Right lobe of liver (tissue), 6 donors: ENCODE data around the gene TFIP11. TPM values are rescaled to one million over a fixed set of nuclear protein-coding genes. Genes with fewer than 3 reads are reported as not detected.
"Not testable (repeated sequence)": the region's sequence is repeated elsewhere in the genome, so short reads cannot be mapped to it uniquely, and the experiment has no call there.

ENCODE experiments used
- ATAC-seq, 4 donors: fragments of 200-7000 bp; cut with Tn5 transposase; one replicate each; pipeline ENCODE4 v1.9.1; 2020; ENCODE audit warnings: mild to moderate bottlenecking in 4 of 4, moderate library complexity in 4 of 4
- DNase-seq, 3 donors: peaks; one replicate each; pipeline ENCODE4 v3.0.0-alpha.2; 2020
- H3K27ac ChIP-seq, 3 donors: fragments of 200-600 bp; one replicate each; pipeline ENCODE4 v1.8.0; 2022
- H3K27me3 ChIP-seq, 2 donors: fragments of 200-600 bp; one replicate each; pipeline ENCODE4 v1.8.0; 2022
- H3K36me3 ChIP-seq, 4 donors: fragments of 200-600 bp; sonication (generic) in 1 of 4; one replicate each; pipeline versions ENCODE4 v1.5.1 to v1.8.0; 2017 to 2022; ENCODE audit warnings: control low read depth in 1 of 4
- H3K4me1 ChIP-seq, 4 donors: fragments of 200-600 bp; sonication (generic) in 1 of 4; one replicate each; pipeline versions ENCODE4 v1.5.1 to v1.8.0; 2017 to 2022; ENCODE audit warnings: control low read depth in 1 of 4
- H3K4me3 ChIP-seq, 3 donors: fragments of 200-600 bp; one replicate each; pipeline ENCODE4 v1.8.0; 2022
- H3K9me3 ChIP-seq, 4 donors: fragments of 200-600 bp; sonication (generic) in 1 of 4; one replicate each; pipeline versions ENCODE4 v1.5.1 to v1.8.0; 2017 to 2022; ENCODE audit warnings: control low read depth in 1 of 4
- CTCF ChIP-seq, 4 donors: fragments of 200-600 bp in 3 of 4; fragments of 450-650 bp in 1 of 4; IDR thresholded peaks; one replicate each; pipeline versions ENCODE4 v1.5.1 to v1.8.0; 2016 to 2022; ENCODE audit warnings: antibody characterized with exemption in 4 of 4, mild to moderate bottlenecking in 2 of 4
- POLR2A ChIP-seq: fragments of 450-650 bp; IDR thresholded peaks from one replicate; pipeline ENCODE4 v1.6.1; 2017; ENCODE audit warnings: antibody characterized with exemption, mild to moderate bottlenecking
- WGBS: methylation state at CpG from one replicate; pipeline ENCODE4 v1.1.6; 2018; ENCODE audit warnings: low coverage, low lambda C conversion rate; ENCODE audit not compliant: insufficient coverage; ENCODE audit errors: missing lambda C conversion rate; 5-methylcytosine and 5-hydroxymethylcytosine counted together
- intact Hi-C, 2 donors: fragments of 100-400 bp; cut with DNase I; formaldehyde crosslinking; loops; one replicate each; pipeline versions ENCODE4 v1.11.2 to v1.14.1; 2022
- total RNA-seq, 6 experiments: library from RNA; depleted of rRNA in 2 of 6; stranded (reverse); fragments of >200 nt in 2 of 6; fragmentation: NEBNext Ultra II Directional in 3 of 6; extraction: Animal tissue kit (Norgen Biotek cat#: 25700) in 3 of 6; gene quantifications; one replicate each; pipeline versions ENCODE4 v1.1.0 to v1.2.4, GENCODE V29; 2016 to 2023
- donor health status: DM: no; HTN: yes; CAD: no.
- donor health status: DM: no; HTN: no; CAD: no.
- donor health status: DM: no; HTN: no; CAD: no.
- donor health status: DM: no; HTN: yes; CAD: no.
- donor health status: DM: no; HTN: yes; CAD: no.

TFIP11 gene
- total RNA-seq, 6 experiments from 2014 or later, result 17.0 to 24.1 (median 21.6) TPM

DNA sequence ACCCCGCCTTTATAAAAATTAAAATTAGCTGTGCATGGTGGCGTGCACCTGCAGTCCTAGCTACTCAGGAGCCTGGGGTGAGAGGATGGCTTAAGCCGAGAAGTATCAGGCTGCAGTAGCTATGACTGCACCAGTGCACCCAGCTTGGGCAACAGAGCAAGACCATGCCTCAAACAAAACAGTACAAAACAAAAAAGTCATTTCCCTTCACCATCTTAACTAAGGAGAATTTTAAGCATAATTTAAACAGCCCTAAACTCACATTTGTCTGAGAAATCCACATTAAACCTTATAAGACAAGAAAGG is 23.3 kb upstream of the TFIP11 start:
- Histone ChIP-seq H3K27ac (peak overlapping the region in 1 of 3 donors; percentile 15), H3K4me1 (peaks cover 0 to 12% (median 0%) of the 10 kb centered on the region in 4 donors), H3K36me3 (peaks cover 3 to 60% (median 23%) of the 10 kb centered on the region in 4 donors), H3K9me3 (no peaks in the 10 kb centered on the region), H3K4me3 (no peak overlapping the region), H3K27me3 (no peaks in the 10 kb centered on the region)
- no peak for DNase-seq
- intact Hi-C loops, result no loop called here
- WGBS, result 78% methylated on average over 3 of the region's 3 CpGs
- TF ChIP-seq POLR2A, result no peak
- no peak for TF ChIP-seq CTCF (IDR thresholded peaks at IDR 0.05)
- ATAC-seq, result no peak

- H3K9me3 ChIP-seq, result no peaks in the 10 kb centered on the region
- peaks cover 0 to 17% (median 2%) of the 10 kb centered on the region in 4 donors for H3K4me1 ChIP-seq
- peak overlapping the region in 1 of 3 donors; percentile 15 for H3K27ac ChIP-seq
- no peaks in the 10 kb centered on the region for H3K27me3 ChIP-seq
- no peak for DNase-seq
- peaks cover 3 to 55% (median 20%) of the 10 kb centered on the region in 4 donors for H3K36me3 ChIP-seq
- ATAC-seq, result peak in 1 of 4 donors; percentile 43
- H3K4me3 ChIP-seq, result no peak overlapping the region
- 62% methylated on average over 13 of the region's 13 CpGs for WGBS
- TF ChIP-seq CTCF (IDR thresholded peaks at IDR 0.05) (no peak), POLR2A (no peak)
- intact Hi-C loops, result no loop called here
Measured at GRCh38 chr22:26534874-26535602, 22.8 kb upstream of the TFIP11 start.

- no peak for DNase-seq
- Histone ChIP-seq H3K36me3 (peaks cover 3 to 48% (median 19%) of the 10 kb centered on the region in 4 donors), H3K27ac (peak overlapping the region in 1 of 3 donors; percentile 5), H3K4me3 (no peak overlapping the region), H3K4me1 (peaks cover 0 to 23% (median 4%) of the 10 kb centered on the region in 4 donors), H3K27me3 (no peaks in the 10 kb centered on the region), H3K9me3 (no peaks in the 10 kb centered on the region)
- ATAC-seq, result no peak
- no peak for TF ChIP-seq POLR2A
- TF ChIP-seq CTCF (IDR thresholded peaks at IDR 0.05), result no peak
- WGBS, result 84% methylated on average over 6 of the region's 7 CpGs
- intact Hi-C loops, result no loop called here
Measured at GRCh38 chr22:26534171-26534855, 22.0 kb upstream of the TFIP11 start.

DNA sequence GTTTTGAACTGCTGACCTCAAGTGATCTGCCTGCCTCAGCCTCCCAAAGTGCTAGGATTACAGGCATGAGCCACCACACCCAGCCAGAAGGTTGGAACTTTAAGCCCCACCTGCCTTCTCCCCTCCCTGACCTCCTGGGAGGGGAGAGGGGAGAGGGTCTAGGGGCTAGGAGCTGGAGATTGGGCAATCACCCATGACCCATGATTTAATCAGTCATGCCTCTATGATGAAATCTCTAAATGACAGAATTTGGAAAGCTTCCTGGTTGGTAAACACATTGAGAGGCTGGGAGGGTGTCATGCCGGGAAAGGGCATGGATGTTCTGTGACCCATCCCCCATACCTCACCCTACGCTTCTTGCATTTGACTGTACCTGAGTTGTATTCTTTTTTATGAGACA is 17.1 kb upstream of the TFIP11 start:
- ATAC-seq, result peak; percentile 68 to 83 (median 74)

DNA sequence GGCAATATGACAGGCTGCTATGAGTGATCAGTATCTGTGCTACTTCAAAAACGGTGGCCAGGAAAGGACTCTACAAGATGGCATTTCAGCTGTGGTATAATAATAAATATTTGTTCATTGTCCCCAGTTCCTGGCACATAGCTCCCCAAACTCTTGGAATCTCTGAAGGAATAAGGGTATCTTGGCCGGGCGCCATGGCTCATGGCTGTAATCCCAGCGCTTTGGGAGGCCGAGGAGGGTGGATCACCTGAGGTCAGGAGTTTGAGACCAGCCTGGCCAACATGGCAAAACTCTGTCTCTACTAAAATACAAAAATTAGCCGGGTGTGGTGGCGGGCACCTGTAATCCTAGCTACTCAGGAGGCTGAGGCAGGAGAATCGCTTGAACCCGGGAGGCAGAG is 16.2 kb upstream of the TFIP11 start:
- DNase-seq (peak; percentile 55 to 80 (median 77)), ATAC-seq (peak in 3 of 4 donors; percentile 1 to 29 (median 3))
- Histone ChIP-seq H3K36me3 (peaks cover 0 to 17% (median 4%) of the 10 kb centered on the region in 4 donors), H3K4me3 (peak overlapping the region in 1 of 3 donors; percentile 67), H3K27ac (peak overlapping the region; percentile 84 to 93 (median 87)), H3K4me1 (peaks cover 0 to 45% (median 10%) of the 10 kb centered on the region in 4 donors)
- H3K27me3 ChIP-seq, H3K9me3 ChIP-seq, intact Hi-C loops: not testable (repeated sequence)
- 24% methylated on average over 8 of the region's 9 CpGs for WGBS

More for the DNA sequence above, 17.1 kb upstream of the TFIP11 start:
- peak; percentile 61 to 85 (median 82) for DNase-seq
- intact Hi-C loops, result no loop called here
- H3K36me3 ChIP-seq, result peaks cover 3 to 24% (median 6%) of the 10 kb centered on the region in 4 donors
- peak overlapping the region in 1 of 3 donors; percentile 5 for H3K4me3 ChIP-seq
- H3K27ac ChIP-seq, result peak overlapping the region; percentile 84 to 93 (median 87)
- 5% methylated on average over 2 of the region's 2 CpGs for WGBS
- H3K4me1 ChIP-seq, result peaks cover 0 to 41% (median 6%) of the 10 kb centered on the region in 4 donors
- no peaks in the 10 kb centered on the region for H3K9me3 ChIP-seq
- no peak for TF ChIP-seq CTCF (IDR thresholded peaks at IDR 0.05)
- TF ChIP-seq POLR2A, result no peak
- H3K27me3 ChIP-seq, result no peaks in the 10 kb centered on the region
